B cell (primary cell): ENCODE measurements around the gene PDE3A.

Source experiments
- CTCF ChIP-seq: fragments of 200-600 bp; IDR thresholded peaks from one replicate; pipeline ENCODE4 v1.8.0; 2022; ENCODE audit warnings: antibody characterized with exemption, mild to moderate bottlenecking
- EZH2 ChIP-seq: IDR thresholded peaks from 2 replicates; pipeline ENCODE4 v1.6.1; 2012; ENCODE audit warnings: borderline replicate concordance, low read depth, mild to moderate bottlenecking, moderate library complexity, low read length; ENCODE audit not compliant: insufficient read depth, poor library complexity, severe bottlenecking

GRCh38 chr12:20415641-20416040 lies 47.3 kb downstream of the PDE3A start:
- TF ChIP-seq CTCF, result no peak
- TF ChIP-seq EZH2, result no peak
